ENCODE data around the gene TMEM221.
A peak's percentile ranks its signal among the peaks of the same experiment; 100 is the strongest.
"Not testable (repeated sequence)": the region's sequence is repeated elsewhere in the genome, so short reads cannot be mapped to it uniquely, and the experiment has no call there.

Gene TMEM221

GRCh38 chr19:17448131-17448967 is at the start of gene TMEM221:
TSS of gene TMEM221 (minus strand) at chr19:17448668. CDS start at chr19:17448462, 206 bp downstream.
- DNase-seq (ENCODE audit: low spot score) = no peak

- DNase-seq (ENCODE audit: low spot score) = no peak
Observed at GRCh38 chr19:17497149-17497798, 48.8 kb upstream of the TMEM221 start.

GRCh38 chr19:17496337-17496997 is 48.0 kb upstream of the TMEM221 start:
- DNase-seq (ENCODE audit: low spot score) = peak; percentile 83

GRCh38 chr19:17495639-17496296 is 47.3 kb upstream of the TMEM221 start:
- DNase-seq (ENCODE audit: low spot score) = no peak

- DNase-seq (ENCODE audit: low spot score) = peak; percentile 56
Observed at GRCh38 chr19:17491287-17491686, 42.8 kb upstream of the TMEM221 start.

GRCh38 chr19:17490411-17490810 is 41.9 kb upstream of the TMEM221 start:
- no peak for DNase-seq (ENCODE audit: low spot score)

GRCh38 chr19:17489392-17490030 is 41.0 kb upstream of the TMEM221 start:
- DNase-seq (ENCODE audit: low spot score) = no peak

- DNase-seq (ENCODE audit: low spot score) = peak; percentile 52
Observed at GRCh38 chr19:17488593-17489391, 40.3 kb upstream of the TMEM221 start.

- no peak for DNase-seq (ENCODE audit: low spot score)
Observed at GRCh38 chr19:17487284-17488121, 39.0 kb upstream of the TMEM221 start.

- no peak for DNase-seq (ENCODE audit: low spot score)
Observed at GRCh38 chr19:17486545-17487240, 38.2 kb upstream of the TMEM221 start.

- no peak for DNase-seq (ENCODE audit: low spot score)
Observed at GRCh38 chr19:17484520-17485185, 36.2 kb upstream of the TMEM221 start.

GRCh38 chr19:17483605-17484002 is 35.1 kb upstream of the TMEM221 start:
- no peak for DNase-seq (ENCODE audit: low spot score)

- no peak for DNase-seq (ENCODE audit: low spot score)
Observed at GRCh38 chr19:17482877-17483604, 34.6 kb upstream of the TMEM221 start.

- no peak for DNase-seq (ENCODE audit: low spot score)
Observed at GRCh38 chr19:17481986-17482385, 33.5 kb upstream of the TMEM221 start.

- no peak for DNase-seq (ENCODE audit: low spot score)
Observed at GRCh38 chr19:17479325-17479791, 30.9 kb upstream of the TMEM221 start.

- no peak for DNase-seq (ENCODE audit: low spot score)
Observed at GRCh38 chr19:17475541-17476115, 27.2 kb upstream of the TMEM221 start.

GRCh38 chr19:17475011-17475540 is 26.6 kb upstream of the TMEM221 start:
- not testable (repeated sequence) for DNase-seq (ENCODE audit: low spot score)
